ENCODE results near the gene SLC6A4.
"Not testable (repeated sequence)": the region's sequence is repeated elsewhere in the genome, so short reads cannot be mapped to it uniquely, and the experiment has no call there.

SLC6A4 gene

DNA sequence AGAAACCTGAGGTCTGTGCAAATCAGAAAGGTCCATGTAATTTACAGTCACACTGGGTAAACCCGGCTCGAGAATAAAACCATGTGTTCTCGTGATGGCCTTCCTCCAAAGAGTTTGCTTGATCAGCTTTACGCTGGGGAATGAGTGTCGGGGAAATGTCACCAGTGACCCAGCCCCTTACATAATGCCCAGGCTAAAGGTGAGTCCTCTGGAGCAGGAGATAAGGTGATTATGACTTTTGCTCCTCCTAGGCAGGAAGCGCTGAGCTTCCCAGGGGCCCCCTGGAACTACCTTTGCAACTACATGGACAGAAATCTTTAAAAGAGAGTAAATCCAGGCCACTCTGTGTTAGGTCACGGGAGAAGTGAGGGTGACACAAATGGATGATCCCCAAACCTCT, 15.7 kb downstream of the SLC6A4 start:
- no peak for DNase-seq

DNA sequence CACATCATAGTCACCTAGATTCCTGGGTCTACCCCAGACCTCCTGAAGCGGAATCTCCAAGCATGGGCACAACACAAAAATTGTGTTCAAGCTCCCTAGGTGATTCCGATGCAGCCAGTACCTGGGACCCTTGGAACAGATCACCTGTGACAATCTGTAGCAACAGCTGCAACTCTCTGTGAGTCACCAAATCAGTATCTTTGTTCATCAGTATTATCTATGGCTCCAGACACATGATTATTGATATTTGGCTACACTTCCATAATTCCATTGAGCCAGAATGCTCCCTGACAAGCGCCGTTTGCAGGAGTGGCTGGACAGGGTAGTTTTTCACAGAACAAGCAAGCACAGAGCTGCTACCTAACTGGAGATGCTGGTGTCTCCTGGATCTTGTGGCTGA, 16.2 kb downstream of the SLC6A4 start:
- DNase-seq: no peak

DNA sequence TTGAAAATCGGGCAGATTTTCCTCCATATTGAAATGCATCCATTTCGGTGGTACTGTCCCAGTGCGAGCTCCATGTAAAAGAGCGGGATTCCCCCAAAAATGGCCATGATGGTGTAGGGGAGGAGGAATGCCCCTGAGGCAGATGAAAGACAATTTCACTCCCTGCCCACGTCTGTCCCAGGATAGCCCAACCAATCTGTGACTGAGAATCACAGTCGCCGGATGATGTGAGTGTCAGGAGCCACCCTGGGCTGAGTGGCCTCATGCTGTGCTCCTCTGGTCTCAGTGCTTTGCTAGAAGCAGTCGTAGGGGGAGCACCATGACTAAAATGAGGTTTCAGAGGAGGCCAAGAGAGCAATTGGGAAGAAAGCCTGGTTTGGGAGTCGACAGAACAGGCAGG, 16.7 kb downstream of the SLC6A4 start:
- DNase-seq: no peak

DNA sequence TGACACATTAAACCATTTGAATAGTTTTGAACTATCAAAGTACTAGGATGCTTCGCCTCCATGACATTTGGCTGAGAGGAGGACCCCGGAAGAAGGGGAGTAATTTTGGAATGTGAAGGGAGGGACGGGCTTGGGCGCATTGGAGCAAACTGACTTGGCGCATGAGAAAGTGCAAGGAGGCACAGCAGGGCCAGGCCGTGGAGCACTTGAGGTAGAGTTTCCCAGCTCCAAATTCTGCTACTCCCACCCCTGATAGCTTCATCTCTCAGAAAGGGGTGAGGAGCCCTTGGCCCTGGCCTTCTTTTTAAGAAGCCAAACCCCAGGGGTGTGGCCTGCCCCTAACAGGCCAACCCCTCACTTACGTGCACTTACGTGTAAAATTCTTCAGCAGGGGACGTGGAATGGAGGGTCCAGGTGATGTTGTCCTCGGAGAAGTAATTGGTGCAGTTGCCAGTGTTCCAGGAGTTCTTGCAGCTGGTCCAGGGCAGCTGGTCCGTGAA, 17.7 kb downstream of the SLC6A4 start:
- no peak for DNase-seq

DNA sequence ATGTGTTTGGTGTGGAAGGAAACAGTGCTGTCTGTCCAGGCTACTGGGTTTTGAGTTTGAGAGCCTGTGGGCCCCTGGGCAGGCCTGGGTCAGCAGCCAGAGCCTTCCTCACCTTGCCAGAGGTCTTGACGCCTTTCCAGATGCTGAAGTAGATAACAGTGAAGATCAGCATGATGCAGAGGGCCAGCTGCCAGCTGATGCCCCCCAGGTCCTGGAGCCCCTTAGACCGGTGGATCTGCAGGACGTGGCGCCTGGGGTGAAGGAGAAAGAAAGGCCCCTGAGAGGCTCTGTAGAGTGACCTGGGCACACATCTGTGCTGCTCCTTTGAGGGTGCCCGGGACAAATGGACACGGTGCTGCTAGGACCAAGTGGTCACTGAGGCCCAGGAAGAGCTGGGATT, 18.4 kb downstream of the SLC6A4 start:
- DNase-seq: no peak

DNA sequence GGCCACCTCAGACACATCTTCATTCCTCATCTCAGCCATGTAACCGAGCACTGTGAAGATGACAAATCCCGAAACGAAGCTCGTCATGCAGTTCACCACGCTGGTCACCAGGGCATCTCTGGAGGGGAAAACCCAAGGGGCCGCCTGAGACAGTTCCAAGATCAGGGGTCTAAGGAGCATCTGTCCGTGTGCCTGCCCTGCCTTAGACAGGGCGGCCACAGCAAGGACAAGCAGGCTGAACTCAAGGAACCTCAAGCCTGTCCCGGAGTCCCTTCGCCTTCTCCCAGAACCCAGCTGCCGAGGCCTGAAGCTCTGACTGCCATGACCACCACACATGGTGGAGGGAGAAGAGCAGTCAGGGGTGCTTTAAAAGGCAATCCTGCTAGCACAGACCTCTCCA, 22.7 kb downstream of the SLC6A4 start:
- no peak for DNase-seq

DNA sequence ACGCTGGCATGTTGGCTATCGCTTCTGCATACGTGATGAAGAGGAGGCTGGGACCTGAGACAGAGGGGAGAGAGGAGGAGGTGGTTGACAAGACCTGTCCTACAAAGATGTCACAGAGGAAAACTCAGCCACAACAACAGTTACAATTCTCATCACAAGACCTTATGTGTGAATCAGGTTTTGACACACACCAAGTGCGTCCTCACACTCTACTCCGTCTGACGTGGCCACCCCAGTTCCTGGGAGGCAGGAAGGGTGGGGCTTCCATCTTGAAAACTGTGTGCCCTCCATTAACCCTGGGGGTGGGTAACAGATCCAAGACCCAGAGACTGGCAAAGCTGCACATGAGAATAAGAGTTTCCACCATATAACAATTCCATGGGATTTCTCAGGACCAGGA, 24.1 kb downstream of the SLC6A4 start:
- DNase-seq: no peak

DNA sequence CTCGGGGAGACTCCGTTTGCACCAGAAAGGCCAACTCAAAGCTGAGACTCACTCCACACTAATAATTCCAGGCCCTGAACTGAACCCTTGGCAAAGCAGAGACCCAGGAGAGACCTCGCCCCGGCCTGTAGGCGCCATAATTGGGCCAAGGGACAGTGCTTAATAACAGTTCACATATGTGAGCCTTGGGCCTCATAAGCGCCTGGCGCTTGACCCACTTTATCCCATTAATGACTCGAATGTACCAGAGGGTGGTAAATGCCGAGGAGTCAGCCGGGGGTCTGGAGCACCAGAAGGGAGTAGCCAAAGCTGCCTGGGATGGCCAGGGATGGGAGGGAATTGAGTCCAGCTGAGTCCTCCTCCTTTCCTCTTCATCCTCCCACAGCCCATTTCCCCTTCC, 24.6 kb downstream of the SLC6A4 start:
- no peak for DNase-seq

DNA sequence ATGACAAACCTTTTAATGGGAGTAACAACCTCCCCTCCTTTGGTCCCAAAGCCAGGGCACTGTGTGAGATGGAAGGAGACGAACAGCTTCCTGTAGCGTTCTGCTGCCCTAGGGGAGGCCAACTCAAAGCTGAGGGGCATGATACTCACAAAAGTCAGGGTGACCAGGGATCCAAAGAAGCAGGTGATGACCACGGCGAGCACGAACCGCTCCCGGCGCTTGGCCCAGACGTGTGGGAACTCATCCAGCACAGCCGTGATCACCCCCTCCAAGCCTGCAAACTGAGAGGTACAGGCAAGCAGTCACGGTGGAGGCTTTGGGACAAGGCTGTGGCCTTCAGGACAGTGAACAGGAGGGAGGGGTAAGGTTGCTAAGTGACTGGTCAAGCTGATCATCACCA, 25.1 kb downstream of the SLC6A4 start:
- DNase-seq: no peak

DNA sequence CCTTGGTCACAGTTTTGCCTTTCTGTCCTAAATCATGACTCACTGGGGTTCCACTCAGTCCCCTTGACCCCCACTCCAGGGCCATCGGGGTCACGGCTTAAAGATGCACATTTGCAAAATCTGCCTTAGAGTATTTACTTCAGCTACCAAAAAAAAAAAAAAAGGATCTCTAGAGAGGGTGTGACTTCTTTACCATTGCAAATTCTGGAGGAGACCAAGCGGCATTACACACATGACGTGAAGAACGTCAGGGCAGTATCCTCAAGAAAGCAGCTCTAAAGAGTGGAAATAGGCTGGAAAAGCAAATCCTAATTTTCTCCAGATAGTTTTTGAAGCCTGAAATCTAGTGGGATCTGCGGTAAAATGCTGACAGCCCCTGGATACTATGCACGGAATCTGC, 25.6 kb downstream of the SLC6A4 start:
- no peak for DNase-seq

DNA sequence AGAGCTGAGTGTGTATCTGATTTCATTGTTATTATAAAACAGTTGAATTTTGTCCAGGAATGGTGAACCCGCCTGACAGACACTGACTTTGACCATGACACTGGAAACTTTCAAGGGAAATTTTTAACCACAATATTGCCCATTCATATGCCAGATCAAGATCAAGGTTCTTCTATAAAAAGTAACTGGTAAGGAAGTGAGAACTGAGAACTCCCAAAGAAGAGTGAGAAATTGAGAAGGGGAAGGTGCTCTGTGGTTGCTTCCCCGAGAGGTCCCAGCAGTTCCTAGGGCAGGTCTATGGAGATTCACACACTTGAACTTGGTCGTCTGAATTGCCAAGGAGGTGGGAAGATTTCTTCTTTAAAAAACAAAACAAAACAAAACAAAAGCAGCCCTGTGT, 27.3 kb downstream of the SLC6A4 start:
- no peak for DNase-seq

DNA sequence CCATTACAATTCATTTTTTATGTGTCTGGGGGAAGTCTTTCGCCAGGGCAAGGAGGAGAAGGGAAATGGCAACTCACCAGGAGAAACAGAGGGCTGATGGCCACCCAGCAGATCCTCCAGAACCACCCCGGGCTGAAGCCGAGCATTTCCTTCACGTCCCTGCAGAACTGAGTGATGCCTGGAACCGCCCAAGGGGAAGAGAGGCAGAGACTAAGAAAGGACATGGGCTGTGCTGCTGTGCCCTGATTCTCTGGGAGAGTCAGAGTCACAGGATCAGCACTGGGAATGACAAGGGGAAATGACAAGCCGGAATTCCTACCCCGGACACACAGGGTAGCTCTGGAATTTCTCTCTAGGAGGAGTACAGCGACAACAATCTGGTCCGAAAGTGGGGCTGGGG, 27.8 kb downstream of the SLC6A4 start:
- no peak for DNase-seq

DNA sequence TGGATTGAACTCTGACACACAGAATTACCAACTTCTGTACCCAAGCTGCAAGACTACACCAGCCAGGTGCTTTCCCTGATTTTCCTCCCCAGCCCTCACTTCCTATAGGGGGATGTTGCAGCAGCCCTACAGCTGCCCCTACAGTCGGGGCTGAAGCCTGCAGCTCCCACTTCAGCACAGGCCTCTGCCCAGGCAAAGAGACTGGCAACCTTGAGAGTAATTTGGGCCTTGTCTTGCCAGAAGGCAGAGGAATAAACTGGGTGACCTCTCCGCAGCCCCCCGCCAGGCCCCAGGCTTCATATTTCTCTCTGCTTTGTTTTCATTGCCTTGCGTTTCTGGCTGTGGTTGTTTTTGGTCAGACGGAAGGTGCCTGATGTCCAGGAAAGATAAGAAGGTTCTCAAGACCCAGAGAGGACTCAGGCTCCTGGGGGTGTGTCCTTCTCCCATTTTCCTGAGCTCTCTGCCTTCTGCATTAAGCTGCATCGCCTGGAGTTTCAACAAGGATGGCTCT, 32.0 kb downstream of the SLC6A4 start:
- DNase-seq: no peak

DNA sequence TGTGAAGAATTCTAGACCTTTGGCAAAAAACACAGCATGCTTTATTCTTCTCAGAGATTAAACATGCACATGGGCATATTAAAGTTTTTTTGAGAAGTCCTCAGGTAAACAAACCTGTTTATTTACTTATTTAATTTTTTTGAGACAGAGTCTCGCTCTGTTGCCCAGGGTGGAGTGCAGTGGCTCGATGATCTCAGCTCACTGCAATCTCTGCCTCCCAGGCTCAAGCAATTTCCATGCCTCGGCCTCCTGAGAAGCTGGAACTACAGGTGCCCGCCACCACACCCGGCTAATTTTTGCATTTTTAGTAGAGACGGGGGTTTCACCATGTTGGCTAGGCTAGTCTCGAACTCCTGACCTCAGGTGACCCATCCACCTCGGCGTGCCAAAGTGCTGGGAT, 34.8 kb downstream of the SLC6A4 start:
- not testable (repeated sequence) for DNase-seq

DNA sequence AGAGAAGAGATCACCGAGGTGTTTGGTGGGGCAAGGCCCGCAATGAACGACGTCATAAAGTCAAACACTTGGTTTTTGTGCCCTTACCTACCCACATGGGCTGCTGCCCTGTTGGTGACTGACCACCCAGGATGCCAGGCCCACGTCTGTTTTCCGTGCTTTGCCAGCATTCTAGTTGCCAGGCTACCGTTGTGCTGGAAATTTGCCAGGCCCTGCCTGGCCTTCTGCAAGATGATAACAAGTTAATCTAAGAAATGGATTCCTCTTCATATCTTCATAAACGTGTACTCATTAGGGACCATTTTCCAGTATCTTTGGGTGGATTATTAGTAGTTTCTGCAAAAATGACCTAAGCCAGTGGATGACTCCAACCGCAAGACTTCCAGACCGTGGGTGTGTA, 35.4 kb downstream of the SLC6A4 start:
- no peak for DNase-seq

DNA sequence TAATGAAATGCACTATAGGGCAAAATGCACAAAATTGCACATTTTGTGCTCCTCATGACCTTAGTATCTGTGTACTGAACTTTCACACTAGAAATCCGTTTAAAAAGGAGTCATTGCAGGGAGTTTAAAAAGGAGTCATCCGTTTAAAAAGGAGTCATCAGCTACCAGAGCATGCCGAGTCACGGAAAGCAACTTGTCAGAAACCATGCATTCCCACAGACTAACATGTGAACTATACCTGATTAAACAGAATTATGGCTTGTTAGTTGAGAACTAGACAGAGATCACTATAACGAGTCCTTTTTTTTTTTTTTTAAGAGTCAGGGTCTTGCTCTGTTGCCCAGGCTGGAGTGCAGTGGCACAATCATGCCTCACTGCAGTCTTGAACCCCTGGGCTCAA, 35.9 kb downstream of the SLC6A4 start:
- DNase-seq: no peak

DNA sequence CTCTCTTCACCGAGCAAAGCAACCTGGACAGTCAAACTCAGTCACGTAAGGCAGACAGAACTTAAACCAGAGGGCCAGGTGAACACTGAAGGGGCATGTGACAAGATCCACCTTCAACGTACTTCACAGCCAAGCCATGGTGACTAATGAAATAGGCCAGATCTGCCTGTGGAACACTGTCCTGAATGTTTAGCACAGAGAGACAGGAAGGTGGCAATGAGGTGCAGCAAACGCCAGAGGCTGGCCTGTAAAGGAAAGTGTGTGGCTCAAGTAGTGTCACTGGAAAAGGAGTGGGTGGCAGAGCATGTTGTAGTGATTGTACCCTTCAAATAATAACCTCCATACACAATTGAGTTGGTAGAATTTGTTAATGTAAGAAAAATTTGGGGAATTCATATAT, 38.1 kb downstream of the SLC6A4 start:
- no peak for DNase-seq

DNA sequence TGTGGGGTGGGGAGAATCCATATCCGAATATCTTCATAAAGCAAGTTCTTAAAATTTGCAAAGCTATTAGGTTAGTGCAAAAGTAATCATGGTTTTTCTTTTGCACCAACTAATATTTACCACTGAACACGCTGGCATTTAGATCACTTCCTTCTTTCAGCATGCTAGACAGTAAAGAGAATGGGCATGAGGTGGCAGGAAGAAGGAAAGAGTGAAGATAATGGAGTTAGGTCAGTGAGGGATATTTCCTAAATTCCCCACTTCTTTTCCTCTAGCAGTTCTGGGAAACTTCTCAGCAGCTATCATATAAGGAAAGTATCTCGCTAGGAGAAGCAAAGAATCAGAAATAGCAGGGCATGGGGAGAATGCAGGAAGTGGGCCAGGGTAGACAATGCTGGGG, 39.0 kb downstream of the SLC6A4 start:
- DNase-seq: no peak

DNA sequence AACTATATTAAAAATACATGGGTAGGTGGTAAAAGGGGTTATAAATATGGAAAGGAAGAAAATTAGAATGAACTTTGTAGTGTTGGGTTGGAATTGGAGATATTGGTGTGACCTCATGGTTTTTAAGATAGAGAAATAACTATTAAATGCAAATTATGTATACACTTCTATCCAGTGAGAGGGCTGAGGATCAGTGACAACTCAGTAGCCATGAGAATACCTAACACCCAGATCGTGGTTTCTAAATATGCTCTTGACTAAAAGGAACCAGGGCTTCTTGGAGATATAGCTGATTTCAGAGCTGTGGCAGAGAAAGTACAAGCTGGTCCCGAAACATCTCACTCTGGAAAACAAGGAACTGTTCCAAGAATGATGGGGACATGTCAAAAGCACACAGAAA, 44.4 kb downstream of the SLC6A4 start:
- peak in 1 of 58 donors; percentile 3 for DNase-seq

DNA sequence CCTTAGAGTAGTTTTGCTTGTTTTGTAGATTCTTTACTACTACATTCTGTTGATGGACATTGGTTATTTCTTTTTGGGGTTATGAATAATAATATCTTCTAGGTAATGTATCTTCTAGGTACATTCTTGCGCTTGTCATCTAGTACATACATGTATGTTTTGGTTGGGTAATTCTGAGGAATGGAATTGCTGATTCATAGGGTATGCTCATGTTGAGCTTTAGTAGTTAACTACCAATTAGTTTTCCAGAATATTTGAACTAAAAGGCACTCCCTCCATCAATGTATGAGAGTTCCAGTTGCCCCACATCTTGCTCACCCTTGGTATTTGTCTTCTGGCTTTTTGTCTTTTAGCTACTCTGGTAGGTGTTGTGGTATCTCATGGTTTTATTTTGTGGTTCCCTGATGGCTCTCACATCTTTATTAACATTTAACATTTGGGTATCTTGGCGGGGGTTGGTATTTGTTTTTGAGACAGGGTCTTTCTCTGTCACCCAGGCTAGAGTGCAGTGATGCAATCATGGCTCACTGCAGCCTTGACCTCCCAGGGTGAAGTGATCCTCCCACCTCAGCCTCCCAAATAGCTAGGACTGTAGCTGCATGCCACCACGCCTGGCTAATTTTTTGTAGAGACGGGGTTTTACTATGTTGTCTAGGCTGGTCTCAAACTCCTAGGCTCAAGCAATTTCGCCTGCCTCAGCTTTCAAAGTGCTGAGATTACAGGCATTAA, 47.1 kb downstream of the SLC6A4 start:
- DNase-seq: no peak

DNA sequence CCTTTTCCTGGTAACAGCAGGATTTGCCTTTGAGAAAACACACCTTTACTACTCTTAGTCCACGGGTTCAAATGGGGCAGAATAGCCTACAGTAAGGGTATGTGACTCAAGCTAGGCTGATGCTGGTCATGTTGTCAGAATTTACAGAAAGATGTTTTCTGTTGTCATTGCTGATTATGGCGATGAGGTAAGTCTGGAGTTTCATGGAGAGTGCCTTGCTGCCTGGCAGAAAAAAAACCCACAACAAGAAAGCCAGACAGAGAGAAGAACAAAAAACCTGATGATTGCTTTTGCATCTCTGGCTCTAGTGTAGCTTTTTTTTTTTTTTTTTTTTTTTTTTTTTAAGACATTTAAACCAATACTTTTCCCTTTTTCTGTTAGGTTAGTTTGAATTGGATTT, 47.9 kb downstream of the SLC6A4 start:
- DNase-seq: no peak

DNA sequence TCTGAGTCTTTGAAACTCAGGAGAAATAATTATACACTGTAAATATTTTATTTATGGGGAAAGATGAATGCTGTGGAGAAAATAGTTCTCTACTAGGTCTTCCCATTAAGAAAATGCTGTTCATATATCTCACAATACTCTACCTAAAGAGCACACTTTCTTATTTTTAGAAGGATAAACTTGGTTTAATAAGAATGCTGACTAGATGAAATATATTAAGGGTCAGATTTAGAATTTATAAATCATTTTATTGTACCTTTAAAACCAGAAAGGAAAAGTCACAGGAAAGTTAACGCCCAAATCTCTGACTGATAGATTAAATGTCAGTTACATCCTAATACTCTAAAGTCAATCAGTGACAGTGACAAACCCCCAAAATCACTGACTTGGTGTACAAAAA, 48.7 kb downstream of the SLC6A4 start:
- DNase-seq: no peak

DNA sequence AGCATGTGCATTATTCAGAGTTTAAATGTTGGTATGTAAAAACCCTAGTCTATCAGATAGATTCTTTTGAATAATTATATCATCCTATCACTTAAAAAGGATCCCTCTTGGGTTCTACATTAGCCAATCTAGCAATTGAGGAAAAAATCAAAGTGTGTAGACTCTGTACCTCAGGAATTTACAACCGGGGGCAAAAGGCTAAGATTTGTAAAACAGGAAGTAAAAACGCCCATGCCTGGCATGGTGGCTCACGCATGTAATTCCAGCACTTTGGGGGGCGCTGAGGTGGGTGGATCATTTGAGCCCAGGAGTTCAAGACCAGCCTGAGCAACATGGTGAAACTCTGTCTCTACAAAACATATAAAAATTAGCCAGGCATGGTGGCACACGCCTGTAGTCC, 58.6 kb downstream of the SLC6A4 start:
- no peak for DNase-seq

DNA sequence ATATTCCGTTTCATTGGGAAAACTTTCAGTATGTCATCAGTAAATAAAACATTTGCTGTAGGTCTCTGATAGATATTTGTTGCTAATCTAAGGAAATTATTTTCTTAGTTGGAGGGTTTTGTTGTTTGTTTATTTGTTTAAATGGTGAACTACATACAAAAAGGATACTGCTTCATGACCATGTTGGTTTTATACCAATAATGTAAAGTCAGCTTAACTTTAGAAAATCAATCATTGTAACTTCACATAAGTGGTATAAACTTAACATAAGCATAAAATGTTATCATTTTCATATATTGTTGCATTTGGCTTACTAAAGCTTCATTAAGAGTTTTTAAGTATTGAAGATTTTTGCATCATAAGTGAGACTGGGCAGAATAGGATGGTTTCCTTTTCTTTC, 60.9 kb downstream of the SLC6A4 start:
- no peak for DNase-seq

All from anterior cingulate cortex (tissue), 58 donors.